PC-9 (cell line): Measurements from ENCODE around the gene SEBOX.

Source experiments
- CTCF ChIP-seq: fragments of 200-600 bp; sonication (generic); conservative IDR thresholded peaks from 2 replicates; pipeline ENCODE4 v1.6.1; 2017; ENCODE audit warnings: mixed run types, antibody characterized with exemption, mild to moderate bottlenecking, moderate library complexity
- EZH2 ChIP-seq: fragments of 200-600 bp; sonication (generic); IDR thresholded peaks from 2 replicates; pipeline ENCODE4 v1.8.0; 2017; ENCODE audit warnings: antibody characterized with exemption, low read depth

GRCh38 chr17:28317099-28317965, 47.7 kb downstream of the SEBOX start:
- no peak for TF ChIP-seq CTCF
- no peak for TF ChIP-seq EZH2
